Measurements from ENCODE around the gene ROR2.
"Not testable (repeated sequence)": the region's sequence is repeated elsewhere in the genome, so short reads cannot be mapped to it uniquely, and the experiment has no call there.

Gene ROR2

GRCh38 chr9:91541734-91542133 lies 408.3 kb downstream of the ROR2 start:
- DNase-seq = peak; percentile 11

- not testable (repeated sequence) for DNase-seq
Observed at GRCh38 chr9:91540506-91540905, 409.5 kb downstream of the ROR2 start.

GRCh38 chr9:91536211-91536691 lies 413.8 kb downstream of the ROR2 start:
- DNase-seq = peak; percentile 59

GRCh38 chr9:91534374-91534773 lies 415.7 kb downstream of the ROR2 start:
- DNase-seq = peak; percentile 19

- DNase-seq = no peak
Observed at GRCh38 chr9:91533382-91533781, 416.6 kb downstream of the ROR2 start.

- no peak for DNase-seq
Observed at GRCh38 chr9:91532325-91532724, 417.7 kb downstream of the ROR2 start.

GRCh38 chr9:91530829-91531228 lies 419.2 kb downstream of the ROR2 start:
- DNase-seq = no peak

GRCh38 chr9:91522481-91522880 lies 427.5 kb downstream of the ROR2 start:
- DNase-seq = no peak

GRCh38 chr9:91519520-91520277 lies 430.3 kb downstream of the ROR2 start:
- no peak for DNase-seq

GRCh38 chr9:91518462-91518861 lies 431.6 kb downstream of the ROR2 start:
- DNase-seq = no peak

GRCh38 chr9:91517801-91518200 lies 432.2 kb downstream of the ROR2 start:
- DNase-seq = no peak

- DNase-seq = not testable (repeated sequence)
Observed at GRCh38 chr9:91517332-91517731, 432.7 kb downstream of the ROR2 start.

GRCh38 chr9:91516777-91517176 lies 433.3 kb downstream of the ROR2 start:
- no peak for DNase-seq

- DNase-seq = no peak
Observed at GRCh38 chr9:91516081-91516480, 433.9 kb downstream of the ROR2 start.

GRCh38 chr9:91515074-91515687 lies 434.8 kb downstream of the ROR2 start:
- DNase-seq = peak; percentile 99

Data from kidney glomerular epithelial cell (primary cell).